ENCODE data around the gene DDI2.
A peak's percentile ranks its signal among the peaks of the same experiment; 100 is the strongest.
"Not testable (repeated sequence)": the region's sequence is repeated elsewhere in the genome, so short reads cannot be mapped to it uniquely, and the experiment has no call there.

DDI2 gene

DNA sequence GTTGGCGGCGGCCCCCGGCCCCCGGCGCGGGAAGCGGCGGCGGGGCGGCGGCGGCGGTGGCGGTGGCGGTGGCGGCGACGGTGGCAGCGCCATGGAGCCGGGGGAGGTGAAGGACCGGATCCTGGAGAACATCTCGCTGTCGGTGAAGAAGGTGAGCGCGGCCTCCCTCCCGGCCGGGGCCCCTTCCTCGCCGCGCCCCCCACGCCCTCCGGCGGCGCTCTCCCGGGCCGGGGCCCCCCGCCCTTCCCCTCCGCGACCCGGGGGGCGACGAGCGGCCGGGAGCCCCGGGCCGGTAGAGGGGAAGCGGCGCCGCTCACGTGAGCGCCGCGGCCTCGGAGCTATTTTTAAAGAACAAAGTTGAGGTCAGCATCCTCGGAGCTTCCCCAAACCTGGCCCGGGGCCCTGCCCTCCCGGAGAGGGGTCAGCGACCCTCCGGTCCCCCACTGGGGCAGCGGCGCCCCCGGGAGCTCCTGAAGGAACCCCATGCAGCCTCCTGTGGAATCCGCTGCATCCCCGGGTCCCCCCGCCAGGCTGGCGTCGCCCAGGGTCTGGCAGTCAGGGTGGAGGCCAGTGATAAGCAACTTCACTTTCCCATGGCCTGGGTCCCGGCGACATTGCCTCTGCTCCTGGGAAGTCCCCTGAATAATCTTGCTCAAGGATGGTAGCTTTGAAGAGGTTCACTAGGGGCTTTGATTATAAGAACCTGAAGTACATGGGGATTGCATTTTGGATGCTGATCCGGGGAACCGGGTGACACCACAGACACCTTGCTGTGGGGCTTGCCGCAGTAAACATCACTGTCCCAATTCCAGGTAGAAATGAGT, 67.4 kb downstream of the DDI2 start:
- FAIRE-seq (peak; percentile 14), DNase-seq (ENCODE audit: insufficient read length) (peak; percentile 57)
- no peak for TF ChIP-seq POLR2AphosphoS5 (IDR thresholded peaks at IDR 0.05; ENCODE audit: low read depth, low read length)
- no peak for TF ChIP-seq TAF1 (IDR thresholded peaks at IDR 0.05; ENCODE audit: borderline replicate concordance, low read depth, low read length)
- peak; percentile 6; the same call in 1 of the 2 replicates for TF ChIP-seq POLR2A (IDR thresholded peaks at IDR 0.05; ENCODE audit: low read depth, low read length)

DNA sequence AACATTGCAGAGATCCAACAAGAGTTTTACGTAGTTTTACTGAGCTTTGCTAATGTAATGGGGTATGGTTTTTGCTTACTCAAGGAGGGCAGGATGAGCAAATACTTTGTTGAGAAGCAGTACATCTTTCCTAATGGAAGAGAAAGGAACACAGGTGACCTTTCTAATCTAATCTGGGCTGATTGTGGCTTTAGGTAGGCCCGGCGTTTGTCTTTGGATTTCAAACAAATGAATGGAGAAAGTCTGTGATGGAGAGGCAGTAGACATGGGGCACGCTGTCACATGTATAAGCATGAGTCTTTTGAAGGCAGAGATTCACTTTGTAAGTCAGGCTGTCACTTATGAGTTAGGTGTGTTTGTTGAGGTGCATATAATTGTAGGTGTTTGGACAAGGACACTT, 68.6 kb downstream of the DDI2 start:
- DNase-seq (ENCODE audit: insufficient read length) (no peak), FAIRE-seq (peak; percentile 87)
- TF ChIP-seq TAF1 (IDR thresholded peaks at IDR 0.05; ENCODE audit: borderline replicate concordance, low read depth, low read length) (no peak), POLR2AphosphoS5 (IDR thresholded peaks at IDR 0.05; ENCODE audit: low read depth, low read length) (no peak), POLR2A (IDR thresholded peaks at IDR 0.05; ENCODE audit: low read depth, low read length) (no peak)

DNA sequence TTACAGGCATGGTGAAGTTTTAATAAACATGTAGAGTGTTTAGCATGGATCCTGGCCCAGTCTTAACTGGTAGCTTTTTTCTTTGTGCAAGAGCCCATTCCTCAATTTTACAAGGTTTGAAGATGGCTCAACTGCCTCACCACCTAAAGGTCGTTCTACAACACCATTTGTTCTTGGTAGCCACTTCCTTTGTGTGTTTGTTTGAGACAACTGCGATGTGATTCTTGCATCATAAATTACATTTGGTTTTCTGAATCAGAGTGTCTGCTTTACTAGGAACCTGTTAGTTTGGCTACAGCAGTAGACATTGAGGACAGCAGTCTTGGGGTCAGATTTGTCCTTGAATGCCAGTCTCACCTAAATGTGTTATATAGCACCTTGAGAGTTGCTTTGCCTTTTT, 70.2 kb downstream of the DDI2 start:
- FAIRE-seq, result no peak
- DNase-seq (ENCODE audit: insufficient read length), result no peak
- TF ChIP-seq POLR2AphosphoS5 (IDR thresholded peaks at IDR 0.05; ENCODE audit: low read depth, low read length), result no peak
- TF ChIP-seq POLR2A (IDR thresholded peaks at IDR 0.05; ENCODE audit: low read depth, low read length), result no peak
- TF ChIP-seq TAF1 (IDR thresholded peaks at IDR 0.05; ENCODE audit: borderline replicate concordance, low read depth, low read length), result no peak

DNA sequence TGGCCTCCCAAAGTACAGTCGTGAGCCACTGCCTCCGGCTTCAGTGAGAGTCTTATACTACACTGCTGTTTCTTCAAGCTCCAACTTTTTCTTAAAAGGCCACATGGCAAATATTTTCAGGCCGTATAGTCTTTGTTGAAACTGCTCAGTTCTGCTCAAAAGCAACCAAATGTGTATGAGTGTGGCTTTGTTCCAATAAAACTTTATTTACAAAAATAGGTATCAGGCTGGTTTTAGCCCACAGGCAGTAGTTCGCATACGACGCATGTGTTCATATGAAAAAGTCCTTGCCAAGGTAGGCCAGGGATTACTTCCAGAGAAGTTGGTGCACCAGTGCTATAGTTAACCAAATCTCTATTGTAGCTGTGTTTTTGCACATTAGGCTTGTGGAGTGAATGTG, 73.1 kb downstream of the DDI2 start:
- DNase-seq (ENCODE audit: insufficient read length) (no peak), FAIRE-seq (no peak)
- no peak for TF ChIP-seq TAF1 (IDR thresholded peaks at IDR 0.05; ENCODE audit: borderline replicate concordance, low read depth, low read length)
- no peak for TF ChIP-seq POLR2AphosphoS5 (IDR thresholded peaks at IDR 0.05; ENCODE audit: low read depth, low read length)
- TF ChIP-seq POLR2A (IDR thresholded peaks at IDR 0.05; ENCODE audit: low read depth, low read length), result no peak

DNA sequence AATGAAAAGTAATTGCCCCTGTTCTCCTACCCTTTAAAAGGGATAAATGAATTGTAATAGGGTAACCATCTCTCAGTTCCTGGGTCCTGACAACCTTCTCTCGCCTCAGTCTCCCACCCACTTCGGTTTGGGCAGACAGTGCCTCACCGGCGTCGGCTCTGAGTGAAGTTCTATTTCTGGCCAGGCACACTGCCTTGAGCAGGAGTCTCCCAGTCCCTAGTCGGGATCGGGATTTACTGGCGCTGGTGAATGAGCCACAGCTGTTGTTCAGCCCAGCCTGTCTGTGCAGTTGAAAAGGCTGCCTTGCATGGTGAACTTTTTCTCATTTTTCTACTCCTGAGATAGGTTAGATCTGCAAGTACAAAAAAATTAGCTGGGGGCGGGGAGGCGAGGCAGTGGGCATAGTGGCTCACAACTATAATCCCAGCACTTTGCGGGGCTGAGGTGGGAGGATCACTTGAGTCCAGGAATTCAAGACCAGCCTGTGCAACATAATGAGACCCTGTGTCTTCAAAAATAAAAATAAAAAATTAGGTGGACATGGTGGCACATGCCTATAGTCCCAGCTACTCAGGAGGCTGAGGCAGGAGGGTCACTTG, 74.3 kb downstream of the DDI2 start:
- TF ChIP-seq POLR2A (IDR thresholded peaks at IDR 0.05; ENCODE audit: low read depth, low read length), result no peak
- no peak for TF ChIP-seq TAF1 (IDR thresholded peaks at IDR 0.05; ENCODE audit: borderline replicate concordance, low read depth, low read length)
- DNase-seq (ENCODE audit: insufficient read length), result no peak
- FAIRE-seq, result no peak

DNA sequence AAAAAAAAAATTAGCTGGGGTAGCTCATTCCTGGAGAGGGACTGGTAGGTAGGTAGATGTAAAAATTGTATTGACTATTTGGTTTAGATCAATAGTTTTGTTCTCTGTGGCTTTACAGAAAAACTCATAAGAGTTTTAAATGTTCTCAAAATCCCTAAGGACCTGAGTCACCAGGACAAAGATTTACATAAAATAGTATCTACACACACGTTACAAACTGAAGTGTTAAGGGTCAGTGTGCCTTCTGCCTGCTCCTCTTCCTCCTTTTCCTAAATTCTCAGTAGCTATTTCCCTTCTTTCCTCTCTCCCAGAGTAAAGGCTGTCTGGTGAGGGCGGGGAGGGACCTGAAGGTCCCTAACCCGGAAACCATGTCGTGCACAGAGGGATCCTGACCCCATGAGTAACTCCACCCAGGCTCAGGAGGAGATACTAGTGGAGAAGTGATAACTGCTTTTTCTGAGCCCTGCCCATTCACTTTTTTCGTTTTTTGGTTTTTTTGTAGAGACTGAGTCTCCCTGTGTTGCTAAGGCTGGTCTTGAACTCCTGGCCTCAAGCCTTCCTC, 74.9 kb downstream of the DDI2 start:
- DNase-seq (ENCODE audit: insufficient read length), result no peak
- TF ChIP-seq POLR2AphosphoS5 (IDR thresholded peaks at IDR 0.05; ENCODE audit: low read depth, low read length) (no peak), POLR2A (IDR thresholded peaks at IDR 0.05; ENCODE audit: low read depth, low read length) (no peak), TAF1 (IDR thresholded peaks at IDR 0.05; ENCODE audit: borderline replicate concordance, low read depth, low read length) (no peak)
- no peak for FAIRE-seq

DNA sequence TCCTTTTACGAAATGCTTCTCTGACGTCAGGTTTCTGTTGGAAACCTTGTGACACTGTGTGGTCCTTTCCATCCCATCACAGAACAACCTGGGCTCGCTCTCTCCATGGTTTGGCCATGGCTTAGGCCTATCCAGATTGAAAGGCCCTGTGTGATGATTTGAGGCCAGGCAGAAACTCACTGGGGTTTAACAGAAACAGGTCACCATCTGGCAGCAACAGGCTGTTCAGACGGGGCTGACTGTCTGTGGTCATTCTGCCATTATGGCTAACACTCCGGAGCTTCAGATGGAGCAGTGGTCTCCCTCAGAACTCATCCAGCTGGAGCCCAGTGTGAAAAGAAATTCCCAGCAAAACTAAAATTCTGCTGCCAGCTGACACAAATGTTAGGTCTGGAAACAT, 76.1 kb downstream of the DDI2 start:
- TF ChIP-seq TAF1 (IDR thresholded peaks at IDR 0.05; ENCODE audit: borderline replicate concordance, low read depth, low read length) (no peak), POLR2A (IDR thresholded peaks at IDR 0.05; ENCODE audit: low read depth, low read length) (no peak), POLR2AphosphoS5 (IDR thresholded peaks at IDR 0.05; ENCODE audit: low read depth, low read length) (no peak)
- FAIRE-seq (no peak), DNase-seq (ENCODE audit: insufficient read length) (no peak)

DNA sequence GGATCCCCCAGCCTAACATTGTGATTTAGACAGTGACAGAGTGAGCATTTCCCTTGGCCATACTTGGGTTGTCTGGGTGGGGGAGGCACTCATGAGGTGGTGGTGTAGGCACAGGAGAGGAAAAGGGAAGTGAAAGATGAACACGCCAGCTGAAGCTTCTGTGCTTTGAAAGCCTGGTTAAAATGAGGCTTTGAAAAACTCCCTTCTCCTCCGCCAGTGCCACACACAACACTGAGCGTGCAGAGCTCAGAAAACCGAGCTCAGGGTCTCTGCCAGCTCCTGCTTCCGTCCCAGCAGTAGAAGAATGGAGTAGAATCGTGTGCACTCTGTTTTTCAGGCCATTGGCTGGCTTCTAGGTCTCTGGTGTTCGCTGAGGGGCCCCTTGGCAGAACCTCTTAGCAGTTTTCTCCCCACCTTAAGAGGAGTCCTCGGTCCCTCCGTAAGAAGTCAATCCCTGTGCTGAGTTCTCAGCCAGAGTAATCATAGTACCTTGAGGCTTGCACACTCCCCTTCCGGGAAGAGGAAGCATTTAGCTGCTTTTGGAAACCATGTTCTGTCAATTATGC, 79.8 kb downstream of the DDI2 start:
- FAIRE-seq (peak; percentile 82), DNase-seq (ENCODE audit: insufficient read length) (peak; percentile 75)
- TF ChIP-seq POLR2AphosphoS5 (IDR thresholded peaks at IDR 0.05; ENCODE audit: low read depth, low read length) (peak; percentile 77), POLR2A (IDR thresholded peaks at IDR 0.05; ENCODE audit: low read depth, low read length) (peak; percentile 77), TAF1 (IDR thresholded peaks at IDR 0.05; ENCODE audit: borderline replicate concordance, low read depth, low read length) (0 out of 2 replicates have a peak, but pooled peaks have one; percentile 35)

DNA sequence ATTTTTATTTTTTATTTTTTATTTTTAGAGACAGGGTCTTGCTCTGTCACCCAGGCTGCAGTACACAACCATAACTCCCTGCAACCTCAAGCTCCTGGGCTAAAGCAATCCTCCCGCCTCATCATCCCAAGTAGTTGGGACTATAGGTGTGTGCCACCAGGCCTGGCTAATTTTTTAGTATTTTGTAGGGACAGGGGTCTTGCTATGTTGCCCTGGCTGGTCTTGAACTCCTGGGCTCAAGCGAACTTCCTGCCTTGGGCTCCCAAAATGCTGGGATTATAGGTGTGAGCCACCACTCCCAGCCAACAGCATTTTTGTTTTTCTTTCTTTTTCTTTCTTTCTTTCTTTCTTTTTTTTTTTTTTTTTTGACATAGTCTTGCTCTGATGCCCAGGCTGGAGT, 80.9 kb downstream of the DDI2 start:
- DNase-seq (ENCODE audit: insufficient read length), result no peak
- no peak for TF ChIP-seq POLR2AphosphoS5 (IDR thresholded peaks at IDR 0.05; ENCODE audit: low read depth, low read length)
- TF ChIP-seq POLR2A (IDR thresholded peaks at IDR 0.05; ENCODE audit: low read depth, low read length), result no peak
- no peak for TF ChIP-seq TAF1 (IDR thresholded peaks at IDR 0.05; ENCODE audit: borderline replicate concordance, low read depth, low read length)
- FAIRE-seq, result no peak

DNA sequence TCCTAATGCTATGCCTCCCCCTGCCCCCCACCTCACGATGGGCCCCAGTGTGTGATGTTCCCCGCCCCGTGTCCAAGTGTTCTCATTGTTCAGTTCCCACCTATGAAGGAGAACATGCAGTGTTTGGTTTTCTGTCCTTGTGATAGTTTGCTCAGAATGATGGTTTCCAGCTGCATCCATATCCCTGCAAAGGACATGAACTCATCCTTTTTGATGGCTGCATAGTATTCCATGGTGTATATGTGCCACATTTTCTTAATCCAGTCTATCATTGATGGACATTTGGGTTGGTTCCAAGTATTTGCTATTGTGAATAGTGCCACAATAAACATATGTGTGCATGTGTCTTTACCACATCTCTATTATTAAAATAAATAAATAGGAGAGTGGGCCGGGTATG, 82.1 kb downstream of the DDI2 start:
- FAIRE-seq; DNase-seq (ENCODE audit: insufficient read length): not testable (repeated sequence)

DNA sequence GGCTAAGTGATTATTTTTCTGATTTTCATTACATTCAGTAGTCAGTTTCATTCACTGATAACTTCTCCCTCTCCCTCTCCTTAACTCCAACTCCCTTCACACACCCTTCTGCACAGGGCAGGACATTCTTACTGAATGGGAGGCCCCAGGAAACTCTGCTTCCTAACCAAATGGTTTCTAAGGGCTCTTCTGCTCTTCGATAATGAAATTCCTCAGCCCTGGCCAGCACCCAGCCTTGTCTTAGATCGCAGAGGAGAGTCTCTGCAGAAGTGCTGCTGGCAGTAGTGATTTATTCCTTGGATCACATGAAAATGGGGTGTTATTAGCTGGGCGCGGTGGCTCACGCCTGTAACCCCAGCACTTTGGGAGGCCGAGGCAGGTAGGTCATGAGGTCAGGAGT, 83.2 kb downstream of the DDI2 start:
- TF ChIP-seq TAF1 (IDR thresholded peaks at IDR 0.05; ENCODE audit: borderline replicate concordance, low read depth, low read length) (no peak), POLR2A (IDR thresholded peaks at IDR 0.05; ENCODE audit: low read depth, low read length) (no peak), POLR2AphosphoS5 (IDR thresholded peaks at IDR 0.05; ENCODE audit: low read depth, low read length) (no peak)
- DNase-seq (ENCODE audit: insufficient read length) (no peak), FAIRE-seq (no peak)

DNA sequence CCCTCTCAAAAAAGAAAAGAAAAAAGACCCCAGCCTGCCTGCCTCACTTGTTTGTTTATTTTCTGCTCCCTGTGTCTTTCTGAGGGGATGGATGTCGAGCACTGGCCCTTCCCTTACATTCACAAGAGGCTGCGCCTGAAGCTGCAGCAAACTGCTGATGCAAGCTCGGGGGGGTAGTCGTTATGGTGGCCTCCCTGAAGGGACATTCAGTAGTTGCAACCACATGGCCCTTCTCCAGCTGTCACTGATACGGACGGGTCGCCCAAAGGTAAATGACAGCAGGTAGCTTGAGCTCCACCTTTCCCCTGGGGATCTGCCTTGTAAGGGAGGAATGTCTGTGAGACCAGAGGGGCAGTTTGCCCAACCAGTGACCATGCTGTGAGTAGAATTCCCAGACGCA, 84.5 kb downstream of the DDI2 start:
- no peak for DNase-seq (ENCODE audit: insufficient read length)
- TF ChIP-seq POLR2A (IDR thresholded peaks at IDR 0.05; ENCODE audit: low read depth, low read length) (no peak), POLR2AphosphoS5 (IDR thresholded peaks at IDR 0.05; ENCODE audit: low read depth, low read length) (no peak), TAF1 (IDR thresholded peaks at IDR 0.05; ENCODE audit: borderline replicate concordance, low read depth, low read length) (no peak)
- FAIRE-seq, result no peak

Data from GM12892 (cell line).